MM.1S (cell line): ENCODE results near the gene SLC9B2.

ENCODE experiments used
- EZH2 ChIP-seq: fragments of 300-600 bp; sonication (generic); optimal IDR thresholded peaks from 2 replicates; pipeline ENCODE3; 2017; ENCODE audit warnings: low read depth, mild to moderate bottlenecking, antibody characterized with exemption, low read length, mixed read lengths
- EZH2phosphoT487 ChIP-seq: fragments of 300-600 bp; sonication (generic); IDR thresholded peaks from 2 replicates; pipeline ENCODE4 v1.6.1; 2018; ENCODE audit warnings: antibody characterized with exemption, low read length
- TF ChIP-seq, protein P1 (sequence below): fragments of 300-600 bp; sonication (generic); IDR thresholded peaks from 2 replicates; pipeline ENCODE4 v1.5.1; 2016; ENCODE audit warnings: antibody characterized with exemption, low read length, mixed read lengths

DNA sequence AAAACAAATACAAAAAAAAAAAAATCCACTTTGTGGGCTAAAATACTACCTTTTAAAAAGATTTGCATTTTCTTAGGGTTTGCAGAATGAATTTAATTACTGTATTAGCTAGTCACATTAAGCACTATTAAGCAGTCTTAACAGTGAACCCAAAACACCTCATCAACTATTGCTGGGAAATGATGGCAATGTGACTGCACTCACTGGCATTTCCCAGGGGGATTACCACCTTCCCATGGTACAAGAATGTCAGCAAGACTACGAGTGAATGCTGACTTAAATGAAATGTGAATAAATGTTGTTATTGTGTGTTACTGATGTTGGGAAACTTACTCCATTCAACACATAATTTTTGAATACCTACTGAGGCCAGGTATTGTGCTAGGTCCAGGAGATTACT, 10.0 kb upstream of the SLC9B2 start:
- TF ChIP-seq, protein P1, sequence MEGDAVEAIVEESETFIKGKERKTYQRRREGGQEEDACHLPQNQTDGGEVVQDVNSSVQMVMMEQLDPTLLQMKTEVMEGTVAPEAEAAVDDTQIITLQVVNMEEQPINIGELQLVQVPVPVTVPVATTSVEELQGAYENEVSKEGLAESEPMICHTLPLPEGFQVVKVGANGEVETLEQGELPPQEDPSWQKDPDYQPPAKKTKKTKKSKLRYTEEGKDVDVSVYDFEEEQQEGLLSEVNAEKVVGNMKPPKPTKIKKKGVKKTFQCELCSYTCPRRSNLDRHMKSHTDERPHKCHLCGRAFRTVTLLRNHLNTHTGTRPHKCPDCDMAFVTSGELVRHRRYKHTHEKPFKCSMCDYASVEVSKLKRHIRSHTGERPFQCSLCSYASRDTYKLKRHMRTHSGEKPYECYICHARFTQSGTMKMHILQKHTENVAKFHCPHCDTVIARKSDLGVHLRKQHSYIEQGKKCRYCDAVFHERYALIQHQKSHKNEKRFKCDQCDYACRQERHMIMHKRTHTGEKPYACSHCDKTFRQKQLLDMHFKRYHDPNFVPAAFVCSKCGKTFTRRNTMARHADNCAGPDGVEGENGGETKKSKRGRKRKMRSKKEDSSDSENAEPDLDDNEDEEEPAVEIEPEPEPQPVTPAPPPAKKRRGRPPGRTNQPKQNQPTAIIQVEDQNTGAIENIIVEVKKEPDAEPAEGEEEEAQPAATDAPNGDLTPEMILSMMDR: no peak
- TF ChIP-seq EZH2: no peak
- TF ChIP-seq EZH2phosphoT487: no peak
